Activated naive CD4-positive, alpha-beta T cell treated with anti-CD3 and anti-CD28 coated beads for 36 hours (primary cell): Measurements from ENCODE around the gene VPS50. TPM values are rescaled to one million over a fixed set of nuclear protein-coding genes. Genes with fewer than 3 reads are reported as not detected.

ENCODE experiments used
- CTCF ChIA-PET: fragments of 350-600 bp; sonication (Branson Sonifier 250); formaldehyde crosslinking; loops from one replicate; lab custom pipeline; 2021; ENCODE audit warnings: antibody characterized with exemption; lab: Charles Lee
- DNase-seq: peaks from one replicate; pipeline ENCODE4 v3.0.0-alpha.2; 2020
- H3K27ac Mint-ChIP-seq: one replicate; pipeline ENCODE4 v1.8.0; 2021; ENCODE audit warnings: mild to moderate bottlenecking, mixed read lengths
- H3K27me3 Mint-ChIP-seq: one replicate; pipeline ENCODE4 v1.8.0; 2021; ENCODE audit warnings: low read depth, mixed read lengths
- H3K36me3 Mint-ChIP-seq: one replicate; pipeline ENCODE4 v1.8.0; 2021; ENCODE audit warnings: low read depth, mixed read lengths
- H3K4me1 Mint-ChIP-seq: one replicate; pipeline ENCODE4 v1.8.0; 2021; ENCODE audit warnings: low read depth, mixed read lengths
- H3K4me3 Mint-ChIP-seq: one replicate; pipeline ENCODE4 v1.8.0; 2021; ENCODE audit warnings: mild to moderate bottlenecking, moderate library complexity, mixed read lengths
- H3K9me3 Mint-ChIP-seq: one replicate; pipeline ENCODE4 v1.8.0; 2021; ENCODE audit warnings: mixed read lengths
- intact Hi-C: fragments of 100-400 bp; cut with micrococcal nuclease; formaldehyde crosslinking; loops from one replicate; pipeline ENCODE4 v1.15.1; 2023
- total RNA-seq, 2 experiments: library from RNA; stranded (reverse); gene quantifications; one replicate each; pipeline ENCODE4 v1.2.3, GENCODE V29; 2021

Gene VPS50, protein sequence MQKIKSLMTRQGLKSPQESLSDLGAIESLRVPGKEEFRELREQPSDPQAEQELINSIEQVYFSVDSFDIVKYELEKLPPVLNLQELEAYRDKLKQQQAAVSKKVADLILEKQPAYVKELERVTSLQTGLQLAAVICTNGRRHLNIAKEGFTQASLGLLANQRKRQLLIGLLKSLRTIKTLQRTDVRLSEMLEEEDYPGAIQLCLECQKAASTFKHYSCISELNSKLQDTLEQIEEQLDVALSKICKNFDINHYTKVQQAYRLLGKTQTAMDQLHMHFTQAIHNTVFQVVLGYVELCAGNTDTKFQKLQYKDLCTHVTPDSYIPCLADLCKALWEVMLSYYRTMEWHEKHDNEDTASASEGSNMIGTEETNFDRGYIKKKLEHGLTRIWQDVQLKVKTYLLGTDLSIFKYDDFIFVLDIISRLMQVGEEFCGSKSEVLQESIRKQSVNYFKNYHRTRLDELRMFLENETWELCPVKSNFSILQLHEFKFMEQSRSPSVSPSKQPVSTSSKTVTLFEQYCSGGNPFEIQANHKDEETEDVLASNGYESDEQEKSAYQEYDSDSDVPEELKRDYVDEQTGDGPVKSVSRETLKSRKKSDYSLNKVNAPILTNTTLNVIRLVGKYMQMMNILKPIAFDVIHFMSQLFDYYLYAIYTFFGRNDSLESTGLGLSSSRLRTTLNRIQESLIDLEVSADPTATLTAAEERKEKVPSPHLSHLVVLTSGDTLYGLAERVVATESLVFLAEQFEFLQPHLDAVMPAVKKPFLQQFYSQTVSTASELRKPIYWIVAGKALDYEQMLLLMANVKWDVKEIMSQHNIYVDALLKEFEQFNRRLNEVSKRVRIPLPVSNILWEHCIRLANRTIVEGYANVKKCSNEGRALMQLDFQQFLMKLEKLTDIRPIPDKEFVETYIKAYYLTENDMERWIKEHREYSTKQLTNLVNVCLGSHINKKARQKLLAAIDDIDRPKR
- 10 to 100 TPM; 15.0 to 15.8 TPM for total RNA-seq

DNA sequence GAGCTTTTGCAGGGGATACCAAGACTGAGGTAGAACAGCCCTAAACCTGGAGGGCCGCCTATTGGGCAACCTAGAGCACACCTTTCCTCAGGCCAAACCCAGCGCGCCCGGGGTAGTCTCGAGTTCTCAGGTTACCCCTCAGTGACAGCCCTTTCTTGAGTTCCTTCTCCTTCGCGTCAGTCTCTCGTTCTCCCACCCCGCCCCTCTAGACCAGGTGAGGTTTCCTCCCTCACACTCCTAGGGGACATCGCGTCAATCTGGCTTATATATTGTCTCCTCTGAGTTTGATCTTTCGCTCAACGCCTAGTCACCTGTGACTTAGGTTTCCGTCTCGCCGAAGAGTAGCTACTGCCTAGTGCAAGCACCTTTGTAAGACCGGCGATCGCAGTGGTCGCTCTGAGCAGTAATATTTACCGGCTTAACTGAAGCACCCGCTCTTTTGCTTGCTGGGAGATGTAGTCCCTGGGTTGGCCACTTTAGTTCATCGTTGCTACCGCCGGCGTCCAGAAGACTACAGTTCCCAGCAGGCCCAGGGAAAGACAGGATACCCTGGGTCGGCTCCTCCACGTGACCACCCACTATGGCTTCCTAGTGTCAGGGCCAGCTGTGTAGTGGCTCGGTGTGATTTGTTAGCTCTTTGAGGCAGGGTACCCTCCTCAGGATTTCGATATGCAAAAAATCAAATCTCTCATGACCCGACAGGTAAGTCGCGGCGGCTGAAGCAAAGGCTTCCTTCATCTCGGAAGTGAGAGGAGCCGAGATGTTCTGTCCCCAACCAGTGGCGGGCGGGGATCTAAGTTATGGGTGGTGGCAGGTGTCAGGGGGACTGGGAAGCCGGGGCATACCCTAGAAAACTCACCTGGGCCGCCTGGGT is at the start of gene VPS50:
VPS50 (plus strand) TSS at position 568 of the 874 bp plus-strand sequence; CDS start at position 670, 102 bp downstream.
- no peaks in the 10 kb centered on the region for H3K9me3 Mint-ChIP-seq

DNA sequence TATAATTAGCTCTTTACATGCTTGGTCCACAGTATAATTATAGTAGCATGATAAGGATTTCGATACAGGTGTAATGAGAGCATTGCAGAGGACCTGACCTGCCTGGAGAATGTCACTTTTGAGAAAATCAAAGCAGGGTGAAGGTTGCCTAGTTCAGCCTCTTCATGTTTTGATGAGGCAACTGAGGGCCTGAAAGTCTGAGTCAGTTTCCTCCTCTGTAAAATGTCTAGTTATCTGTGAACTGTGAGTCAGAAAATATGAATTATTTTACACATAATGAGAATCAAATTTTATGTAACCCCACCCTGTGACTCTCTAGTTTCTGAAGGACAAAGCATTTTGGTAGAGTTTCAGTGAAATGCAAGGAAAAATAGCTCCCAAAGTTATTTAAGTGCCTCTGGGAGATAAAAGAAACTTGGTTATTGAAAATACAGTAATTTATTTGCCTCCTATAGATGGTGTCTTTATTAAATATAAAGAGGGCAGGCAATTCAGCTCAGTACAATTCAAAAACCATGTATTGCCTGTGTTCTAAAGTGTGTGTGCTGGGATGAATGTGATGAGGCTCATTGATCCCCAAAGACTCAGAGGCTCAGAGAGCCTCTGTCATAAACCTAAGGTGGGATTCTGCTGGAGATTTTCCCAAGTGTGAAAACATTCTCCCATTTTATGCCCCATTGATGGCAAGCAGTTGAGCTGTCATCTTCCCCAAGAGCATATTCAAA is 46.7 kb upstream of the VPS50 start:
- CTCF ChIA-PET, result interaction anchor here (0.8 to 1.6 kb wide), 4 partner anchors 41 to 46 kb away, joined by 3 to 6 read pairs (median 3); partner anchors contain the start of genes HEPACAM2 and VPS50
- no peak overlapping the region for H3K27ac Mint-ChIP-seq
- intact Hi-C loops, result loop anchor here (1.0 to 2.0 kb wide), 4 partner anchors 39 to 281 kb away; no protein-coding TSS in a partner anchor
- no peaks in the 10 kb centered on the region for H3K9me3 Mint-ChIP-seq
- peaks cover 43% of the 10 kb centered on the region for H3K27me3 Mint-ChIP-seq
- H3K36me3 Mint-ChIP-seq, result no peaks in the 10 kb centered on the region
- H3K4me3 Mint-ChIP-seq, result no peak overlapping the region
- peaks cover 12% of the 10 kb centered on the region for H3K4me1 Mint-ChIP-seq
- DNase-seq, result peak; percentile 42

More for the DNA sequence above, at the start of gene VPS50:
- peak within 1 kb of the TSS; percentile 96 for H3K4me3 Mint-ChIP-seq
- intact Hi-C loops, result loop anchor here (1.0 to 10.0 kb wide), 18 partner anchors 54 to 1426 kb away; partner anchors contain the start of genes AKAP9, ANKIB1, BET1 and CYP51A1
- H3K27me3 Mint-ChIP-seq, result no peaks in the 10 kb centered on the region
- peaks cover 10% of the 10 kb centered on the region for H3K4me1 Mint-ChIP-seq
- peak; percentile 96 for DNase-seq
- H3K36me3 Mint-ChIP-seq, result no peaks in the 10 kb centered on the region
- CTCF ChIA-PET, result interaction anchor here (0.7 to 2.5 kb wide), 8 partner anchors 9 to 814 kb away, joined by 3 to 16 read pairs (median 3); no protein-coding TSS in a partner anchor
- peak within 1 kb of the TSS; percentile 83 for H3K27ac Mint-ChIP-seq

DNA sequence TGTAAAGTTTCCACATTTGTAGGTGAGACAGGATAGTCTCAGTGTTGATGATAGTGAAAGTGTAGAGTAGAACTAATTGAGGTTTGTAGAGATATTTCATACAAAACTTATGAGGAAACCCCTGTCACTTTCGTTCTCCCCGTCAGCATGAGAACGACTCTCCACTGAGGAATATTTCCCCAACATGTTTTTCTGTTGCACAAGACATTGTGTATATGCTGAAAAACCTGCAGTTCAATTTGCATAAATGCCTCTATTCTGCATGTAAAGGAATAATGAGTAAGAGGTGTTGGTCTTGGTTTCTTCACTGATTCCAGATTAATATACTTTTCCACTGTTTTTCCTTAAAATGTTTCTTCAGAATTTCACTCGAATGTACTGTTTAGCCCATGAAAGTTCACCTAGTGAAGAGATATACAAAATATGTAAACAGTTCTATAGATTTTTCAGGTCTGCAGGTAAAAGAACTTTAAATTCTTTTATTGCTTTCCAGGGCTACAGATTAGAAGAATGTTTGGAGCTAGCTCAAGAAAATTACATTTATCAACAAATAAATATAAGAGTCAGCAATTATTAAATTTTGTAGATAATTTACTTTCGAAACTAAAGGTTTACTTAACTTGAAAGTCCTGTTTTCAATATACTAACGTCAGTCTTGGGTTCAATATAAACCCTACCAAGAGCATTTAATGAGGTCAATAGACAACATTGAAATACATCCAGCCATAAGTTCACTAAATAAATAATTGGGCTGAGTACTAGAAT is 43.1 kb upstream of the VPS50 start:
- no peaks in the 10 kb centered on the region for H3K36me3 Mint-ChIP-seq
- CTCF ChIA-PET, result no interaction called here
- H3K27me3 Mint-ChIP-seq, result peaks cover 42% of the 10 kb centered on the region
- intact Hi-C loops, result no loop called here
- no peaks in the 10 kb centered on the region for H3K9me3 Mint-ChIP-seq
- no peak for DNase-seq
- peaks cover 12% of the 10 kb centered on the region for H3K4me1 Mint-ChIP-seq
- no peak overlapping the region for H3K27ac Mint-ChIP-seq
- H3K4me3 Mint-ChIP-seq, result no peak overlapping the region

DNA sequence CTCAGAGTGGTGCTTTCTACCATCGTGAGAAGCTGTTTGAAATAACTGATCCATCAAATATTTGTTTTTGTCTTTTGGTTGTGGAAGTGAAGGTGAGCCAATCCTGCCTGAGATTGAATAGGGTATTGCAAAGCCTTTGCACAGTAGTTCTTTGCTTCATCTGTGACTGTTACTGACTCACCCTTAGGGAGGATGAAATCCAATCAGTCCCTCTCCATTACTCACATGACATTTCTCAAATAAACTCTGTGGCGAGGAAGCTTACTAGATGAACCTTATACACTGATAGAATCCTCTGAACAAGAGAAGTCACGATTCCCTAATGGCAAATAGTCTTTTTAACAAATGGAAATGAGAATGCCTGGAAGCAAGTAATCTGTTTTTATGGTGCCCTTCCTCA is 37.8 kb upstream of the VPS50 start:
- Mint-ChIP-seq H3K9me3 (no peaks in the 10 kb centered on the region), H3K4me3 (no peak overlapping the region), H3K36me3 (no peaks in the 10 kb centered on the region), H3K27me3 (peaks cover 36% of the 10 kb centered on the region), H3K4me1 (no peaks in the 10 kb centered on the region), H3K27ac (no peak overlapping the region)
- intact Hi-C loops, result no loop called here
- DNase-seq, result no peak
- CTCF ChIA-PET, result interaction anchor here (0.8 kb wide), 1 partner anchor 52 kb away, joined by 4 read pairs; no protein-coding TSS in a partner anchor

DNA sequence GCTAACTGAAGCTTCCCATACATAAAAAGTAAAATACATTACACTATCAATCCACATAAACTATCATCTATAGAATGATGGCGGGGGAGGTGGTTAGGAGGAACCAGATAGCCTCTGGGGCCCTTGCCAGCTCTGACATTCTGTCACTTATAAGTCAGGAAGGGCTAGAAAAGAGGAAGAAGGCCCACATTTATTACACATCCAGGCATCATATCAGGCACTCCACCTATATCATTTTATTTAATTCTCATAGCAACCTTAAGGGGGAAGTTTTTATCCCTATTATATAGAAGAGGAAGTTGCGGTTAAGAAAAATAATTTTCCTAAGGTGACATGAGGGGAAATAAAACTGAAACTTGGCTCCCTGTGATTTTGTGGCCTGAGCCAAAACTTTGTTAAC is 35.8 kb upstream of the VPS50 start:
- no peak overlapping the region for H3K4me3 Mint-ChIP-seq
- H3K9me3 Mint-ChIP-seq, result no peaks in the 10 kb centered on the region
- intact Hi-C loops, result no loop called here
- CTCF ChIA-PET, result interaction anchor here (0.6 kb wide), 1 partner anchor 94 kb away, joined by 3 read pairs; no protein-coding TSS in a partner anchor
- H3K27ac Mint-ChIP-seq, result no peak overlapping the region
- H3K36me3 Mint-ChIP-seq, result no peaks in the 10 kb centered on the region
- no peak for DNase-seq
- H3K27me3 Mint-ChIP-seq, result peaks cover 27% of the 10 kb centered on the region
- no peaks in the 10 kb centered on the region for H3K4me1 Mint-ChIP-seq

DNA sequence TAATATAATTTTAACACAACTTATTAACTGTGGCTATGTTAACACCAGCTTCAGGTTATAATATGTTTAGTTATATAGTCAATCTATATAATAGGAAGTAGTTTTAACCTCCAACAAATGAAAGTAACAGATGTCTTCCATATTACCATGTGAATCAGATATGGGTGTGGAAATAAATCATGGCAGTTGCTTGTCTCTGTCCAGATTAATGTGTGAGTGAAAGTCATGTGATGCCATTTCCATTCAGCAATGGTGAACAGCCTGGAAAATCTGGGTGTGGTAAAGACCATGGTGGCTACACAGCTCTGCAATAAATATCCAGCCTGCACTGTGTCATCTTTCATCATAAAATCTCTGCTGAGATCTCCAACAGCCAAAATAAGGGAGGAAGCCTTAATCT is 33.7 kb upstream of the VPS50 start:
- CTCF ChIA-PET, result no interaction called here
- intact Hi-C loops, result no loop called here

DNA sequence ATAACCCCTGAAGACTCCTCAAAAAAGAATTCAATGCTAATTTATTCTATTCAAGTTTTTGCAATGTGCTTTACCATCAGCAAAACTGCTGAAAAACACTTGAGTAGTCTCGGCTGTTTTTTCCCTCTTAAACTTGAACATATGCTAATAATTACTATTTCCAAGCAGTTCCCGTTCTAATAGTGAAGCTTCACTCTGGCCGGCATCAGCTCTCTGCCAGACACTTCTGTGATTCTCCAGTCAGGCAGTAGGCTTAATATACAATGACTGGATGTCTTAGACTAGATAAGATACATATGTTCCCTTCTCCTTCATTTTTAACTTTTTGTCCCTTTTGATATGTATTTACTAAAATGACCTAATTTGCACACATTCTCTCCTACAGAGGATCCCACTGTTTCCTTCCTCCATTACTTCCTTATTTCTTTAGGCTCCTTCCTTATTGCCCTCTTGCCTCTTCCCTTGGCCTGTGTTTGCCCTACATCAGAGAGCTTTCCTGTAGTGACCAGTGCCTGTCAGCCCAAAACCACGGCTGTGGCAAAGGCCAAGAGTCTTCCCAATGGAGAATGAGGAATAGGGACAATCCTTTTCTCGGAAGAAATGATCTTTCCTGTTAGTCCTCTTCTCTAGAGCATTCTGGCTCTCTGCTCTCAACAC is 29.4 kb upstream of the VPS50 start:
- CTCF ChIA-PET, result no interaction called here
- DNase-seq, result no peak
- Mint-ChIP-seq H3K27ac (no peak overlapping the region), H3K4me3 (no peak overlapping the region), H3K27me3 (peaks cover 1% of the 10 kb centered on the region), H3K36me3 (no peaks in the 10 kb centered on the region), H3K9me3 (no peaks in the 10 kb centered on the region), H3K4me1 (no peaks in the 10 kb centered on the region)
- intact Hi-C loops, result no loop called here

More for the DNA sequence above, 33.7 kb upstream of the VPS50 start:
- Mint-ChIP-seq H3K27me3 (peaks cover 13% of the 10 kb centered on the region), H3K9me3 (no peaks in the 10 kb centered on the region), H3K27ac (no peak overlapping the region), H3K4me1 (no peaks in the 10 kb centered on the region), H3K4me3 (no peak overlapping the region), H3K36me3 (no peaks in the 10 kb centered on the region)
- no peak for DNase-seq

DNA sequence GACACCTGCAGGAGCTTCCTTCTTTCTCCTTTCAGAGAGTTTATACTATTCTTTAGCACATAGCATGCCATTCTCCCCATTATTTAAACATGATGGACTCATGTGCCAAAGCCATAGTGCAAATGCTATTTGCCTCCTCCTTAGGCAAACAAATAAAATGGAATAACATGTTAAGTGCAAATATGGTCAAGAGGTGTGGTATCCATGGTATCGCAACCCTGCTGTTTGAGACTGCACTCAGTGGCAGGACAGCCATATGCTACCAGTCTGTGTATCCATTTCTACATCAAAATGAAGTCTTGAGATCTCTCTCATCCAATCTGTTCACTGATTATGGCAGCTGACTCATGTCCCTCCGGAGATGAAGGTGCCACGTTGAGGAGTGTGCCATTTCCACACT is 28.7 kb upstream of the VPS50 start:
- Mint-ChIP-seq H3K4me3 (no peak overlapping the region), H3K27ac (no peak overlapping the region), H3K36me3 (no peaks in the 10 kb centered on the region), H3K4me1 (no peaks in the 10 kb centered on the region), H3K9me3 (no peaks in the 10 kb centered on the region), H3K27me3 (no peaks in the 10 kb centered on the region)
- DNase-seq, result no peak
- intact Hi-C loops, result no loop called here
- CTCF ChIA-PET, result no interaction called here

DNA sequence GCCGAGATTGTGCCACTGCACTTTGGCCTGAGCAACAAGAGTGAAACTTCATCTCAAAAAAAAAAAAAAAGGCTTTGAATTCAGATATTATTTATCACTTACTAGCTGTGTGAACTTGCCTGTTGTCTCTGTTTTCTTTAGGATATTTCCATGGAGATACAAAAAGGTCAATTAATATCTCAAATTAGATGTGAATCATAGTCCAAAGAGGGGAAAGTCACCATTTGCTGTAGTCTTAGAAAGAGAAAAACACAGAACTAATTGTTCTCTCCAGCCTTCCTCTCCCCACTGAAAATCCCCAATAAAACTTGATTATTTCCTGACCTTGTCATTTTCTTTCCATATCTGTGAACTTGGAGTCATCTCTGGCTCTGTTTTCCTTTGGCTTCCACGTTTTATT is 27.1 kb upstream of the VPS50 start:
- intact Hi-C loops, result no loop called here
- no peak overlapping the region for H3K4me3 Mint-ChIP-seq
- H3K9me3 Mint-ChIP-seq, result no peaks in the 10 kb centered on the region
- H3K27ac Mint-ChIP-seq, result no peak overlapping the region
- no peak for DNase-seq
- no peaks in the 10 kb centered on the region for H3K36me3 Mint-ChIP-seq
- no peaks in the 10 kb centered on the region for H3K4me1 Mint-ChIP-seq
- CTCF ChIA-PET, result interaction anchor here (1.8 kb wide), 1 partner anchor 29 kb away, joined by 4 read pairs; no protein-coding TSS in a partner anchor
- H3K27me3 Mint-ChIP-seq, result no peaks in the 10 kb centered on the region

DNA sequence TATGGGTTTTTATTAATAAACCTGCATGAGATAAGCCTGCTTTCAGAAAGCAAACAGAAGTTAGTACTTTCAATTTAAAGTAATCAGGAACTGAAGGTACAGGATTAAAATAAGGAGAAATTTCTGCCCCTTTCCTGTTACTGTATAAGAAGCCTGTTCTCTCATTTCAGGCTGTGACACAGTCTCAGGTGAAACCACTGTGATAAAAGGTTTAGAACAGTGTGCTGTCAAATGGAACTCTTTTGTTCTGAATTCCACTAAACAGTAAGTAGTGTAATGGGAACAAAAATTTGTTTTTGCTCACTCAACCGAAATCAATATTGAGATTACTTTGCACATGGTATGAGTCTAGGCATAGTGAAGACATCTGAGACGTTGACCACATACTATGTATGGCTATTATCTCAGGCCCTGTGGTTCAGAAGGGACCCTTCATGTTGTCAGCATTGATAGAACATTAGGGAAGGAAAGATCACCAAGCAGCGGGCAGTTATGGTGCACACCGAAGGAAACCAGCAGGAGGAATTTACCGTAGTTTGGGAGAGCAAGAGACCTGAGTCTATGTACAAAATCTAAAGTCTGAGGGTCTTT is 20.8 kb upstream of the VPS50 start:
- H3K36me3 Mint-ChIP-seq, result no peaks in the 10 kb centered on the region
- H3K4me3 Mint-ChIP-seq, result no peak overlapping the region
- intact Hi-C loops, result no loop called here
- no peak overlapping the region for H3K27ac Mint-ChIP-seq
- CTCF ChIA-PET, result no interaction called here
- no peak for DNase-seq
- H3K9me3 Mint-ChIP-seq, result no peaks in the 10 kb centered on the region
- no peaks in the 10 kb centered on the region for H3K4me1 Mint-ChIP-seq
- peaks cover 17% of the 10 kb centered on the region for H3K27me3 Mint-ChIP-seq
